Measurements from ENCODE around the gene BMPER. TPM values are rescaled to one million over a fixed set of nuclear protein-coding genes. Genes with fewer than 3 reads are reported as not detected.

BMPER gene
- total RNA-seq, 2 experiments from 2014 or later, result not detected

DNA sequence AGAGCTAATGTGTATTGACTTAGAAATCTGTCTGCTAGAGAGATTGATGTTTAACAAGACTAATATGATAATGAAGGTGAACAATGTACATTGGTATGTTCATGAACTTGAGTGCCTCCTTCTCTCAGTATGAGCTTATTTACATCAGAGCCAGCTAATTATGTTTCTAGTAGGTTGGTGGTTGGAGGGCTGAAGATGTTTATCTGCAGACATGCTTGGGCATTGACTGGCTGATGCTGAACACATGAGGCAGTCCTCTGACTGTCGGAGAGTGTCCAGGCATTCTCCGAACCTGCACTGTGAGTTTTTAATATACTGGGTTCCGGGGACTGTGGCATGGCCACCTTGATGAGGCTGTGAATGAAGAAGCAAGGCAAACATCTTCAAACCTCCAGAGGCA is 47.5 kb downstream of the BMPER start:
- H3K9me3 ChIP-seq (ENCODE audit: control insufficient read depth in 1 of 2, insufficient read depth in 1 of 2, low read length in 2 of 2), result no peaks in the 10 kb centered on the region
- TF ChIP-seq, protein P1, sequence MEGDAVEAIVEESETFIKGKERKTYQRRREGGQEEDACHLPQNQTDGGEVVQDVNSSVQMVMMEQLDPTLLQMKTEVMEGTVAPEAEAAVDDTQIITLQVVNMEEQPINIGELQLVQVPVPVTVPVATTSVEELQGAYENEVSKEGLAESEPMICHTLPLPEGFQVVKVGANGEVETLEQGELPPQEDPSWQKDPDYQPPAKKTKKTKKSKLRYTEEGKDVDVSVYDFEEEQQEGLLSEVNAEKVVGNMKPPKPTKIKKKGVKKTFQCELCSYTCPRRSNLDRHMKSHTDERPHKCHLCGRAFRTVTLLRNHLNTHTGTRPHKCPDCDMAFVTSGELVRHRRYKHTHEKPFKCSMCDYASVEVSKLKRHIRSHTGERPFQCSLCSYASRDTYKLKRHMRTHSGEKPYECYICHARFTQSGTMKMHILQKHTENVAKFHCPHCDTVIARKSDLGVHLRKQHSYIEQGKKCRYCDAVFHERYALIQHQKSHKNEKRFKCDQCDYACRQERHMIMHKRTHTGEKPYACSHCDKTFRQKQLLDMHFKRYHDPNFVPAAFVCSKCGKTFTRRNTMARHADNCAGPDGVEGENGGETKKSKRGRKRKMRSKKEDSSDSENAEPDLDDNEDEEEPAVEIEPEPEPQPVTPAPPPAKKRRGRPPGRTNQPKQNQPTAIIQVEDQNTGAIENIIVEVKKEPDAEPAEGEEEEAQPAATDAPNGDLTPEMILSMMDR (IDR thresholded peaks at IDR 0.05), result no peak
- Mint-ChIP-seq H3K36me3 (ENCODE audit: low read depth) (no peaks in the 10 kb centered on the region), H3K9me3 (no peaks in the 10 kb centered on the region), H3K27ac (no peak overlapping the region), H3K27me3 (peaks cover 7% of the 10 kb centered on the region), H3K4me3 (no peak overlapping the region), H3K4me1 (ENCODE audit: low read depth) (no peaks in the 10 kb centered on the region)
- intact Hi-C loops (cut with DNase I, micrococcal nuclease), result no loop called here
- no peaks in the 10 kb centered on the region for H3K27me3 ChIP-seq (ENCODE audit: control insufficient read depth in 1 of 2, insufficient read depth in 2 of 2, low read length in 2 of 2)
- no peaks in the 10 kb centered on the region for H3K4me1 ChIP-seq (ENCODE audit: insufficient read depth, low read length)
- ChIA-PET POLR2A (no interaction called here), CTCF (interaction anchor here (1.4 kb wide), 1 partner anchor 20 kb away, joined by 6 read pairs; no protein-coding TSS in a partner anchor)
- no peak overlapping the region for H3K27ac ChIP-seq (ENCODE audit: low read depth in 1 of 2, low read length in 2 of 2)
- H3K36me3 ChIP-seq (ENCODE audit: insufficient read depth, low read length), result no peaks in the 10 kb centered on the region
- DNase-seq (no peak), ATAC-seq (ENCODE audit: poor library complexity) (no peak)
- H3K4me3 ChIP-seq (ENCODE audit: low read length), result no peak overlapping the region

DNA sequence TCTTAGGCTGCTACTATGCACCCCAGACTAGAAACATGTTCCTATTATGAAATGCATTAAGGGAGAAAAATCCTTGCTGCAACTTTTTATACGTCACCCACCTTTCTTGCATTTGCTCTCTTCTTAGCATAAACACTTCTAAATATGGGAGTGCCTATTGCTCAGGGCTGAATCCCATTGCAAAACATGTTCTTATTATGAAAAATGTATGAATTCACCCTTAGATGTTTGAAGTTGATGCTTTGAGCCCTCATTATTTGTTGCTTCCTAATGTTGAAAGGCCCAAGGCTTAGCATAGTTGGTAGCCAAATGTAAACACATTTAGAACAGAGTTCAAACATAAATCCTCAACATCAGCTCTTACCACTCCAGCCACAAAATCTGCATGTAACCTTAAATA is 52.8 kb downstream of the BMPER start:
- Mint-ChIP-seq H3K9me3 (no peaks in the 10 kb centered on the region), H3K36me3 (ENCODE audit: low read depth) (no peaks in the 10 kb centered on the region), H3K4me1 (ENCODE audit: low read depth) (no peaks in the 10 kb centered on the region), H3K27me3 (peaks cover 17% of the 10 kb centered on the region), H3K27ac (no peak overlapping the region), H3K4me3 (no peak overlapping the region)
- Histone ChIP-seq H3K4me3 (ENCODE audit: low read length) (no peak overlapping the region), H3K27me3 (ENCODE audit: control insufficient read depth in 1 of 2, insufficient read depth in 2 of 2, low read length in 2 of 2) (no peaks in the 10 kb centered on the region), H3K27ac (ENCODE audit: low read depth in 1 of 2, low read length in 2 of 2) (no peak overlapping the region), H3K4me1 (ENCODE audit: insufficient read depth, low read length) (no peaks in the 10 kb centered on the region), H3K36me3 (ENCODE audit: insufficient read depth, low read length) (no peaks in the 10 kb centered on the region), H3K9me3 (ENCODE audit: control insufficient read depth in 1 of 2, insufficient read depth in 1 of 2, low read length in 2 of 2) (no peaks in the 10 kb centered on the region)
- CTCF ChIA-PET, result no interaction called here
- POLR2A ChIA-PET, result no interaction called here
- DNase-seq, result no peak
- TF ChIP-seq, protein P1 (IDR thresholded peaks at IDR 0.05), result no peak
- intact Hi-C loops (cut with DNase I, micrococcal nuclease), result no loop called here
- no peak for ATAC-seq (ENCODE audit: poor library complexity)

DNA sequence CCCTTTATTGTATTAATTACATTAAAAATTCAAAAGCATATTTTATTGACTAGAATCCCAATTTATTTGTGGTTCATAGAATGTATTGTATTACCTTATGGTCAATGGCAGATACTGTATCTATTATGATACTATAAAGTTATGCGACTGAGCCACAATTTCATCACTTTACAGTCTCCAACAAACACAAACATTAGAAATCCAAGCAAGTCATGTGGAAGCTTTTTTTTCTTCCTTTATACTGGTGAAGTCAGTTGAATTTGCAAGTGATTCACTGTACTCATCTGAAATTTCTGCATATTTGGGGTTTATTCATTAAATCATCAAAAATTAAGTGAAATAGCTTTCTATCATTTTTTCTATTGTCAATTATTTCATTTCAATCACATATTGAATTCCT is 54.3 kb downstream of the BMPER start:
- no peak for DNase-seq
- H3K27me3 Mint-ChIP-seq, result peaks cover 10% of the 10 kb centered on the region
- H3K4me1 Mint-ChIP-seq (ENCODE audit: low read depth), result no peaks in the 10 kb centered on the region
- Histone ChIP-seq H3K4me1 (ENCODE audit: insufficient read depth, low read length) (no peaks in the 10 kb centered on the region), H3K27ac (ENCODE audit: low read depth in 1 of 2, low read length in 2 of 2) (no peak overlapping the region), H3K9me3 (ENCODE audit: control insufficient read depth in 1 of 2, insufficient read depth in 1 of 2, low read length in 2 of 2) (no peaks in the 10 kb centered on the region), H3K27me3 (ENCODE audit: control insufficient read depth in 1 of 2, insufficient read depth in 2 of 2, low read length in 2 of 2) (no peaks in the 10 kb centered on the region), H3K36me3 (ENCODE audit: insufficient read depth, low read length) (no peaks in the 10 kb centered on the region), H3K4me3 (ENCODE audit: low read length) (no peak overlapping the region)
- no peak overlapping the region for H3K27ac Mint-ChIP-seq
- H3K4me3 Mint-ChIP-seq, result no peak overlapping the region
- ChIA-PET POLR2A (no interaction called here), CTCF (no interaction called here)
- ATAC-seq (ENCODE audit: poor library complexity), result no peak
- TF ChIP-seq, protein P1 (IDR thresholded peaks at IDR 0.05), result no peak
- intact Hi-C loops (cut with DNase I, micrococcal nuclease), result no loop called here
- no peaks in the 10 kb centered on the region for H3K36me3 Mint-ChIP-seq (ENCODE audit: low read depth)
- no peaks in the 10 kb centered on the region for H3K9me3 Mint-ChIP-seq
